Mesenchymal stem cell (in vitro differentiated cells and primary cell): ENCODE results near the gene ENG.

Experiments
- DNase-seq: peaks from one replicate; pipeline ENCODE4 v3.0.0-alpha.2; 2013
- H2AFZ ChIP-seq: one replicate; pipeline ENCODE4 v1.6.1; 2013; ENCODE audit warnings: low read depth, mild to moderate bottlenecking, control low read depth, inconsistent platforms, low read length, moderate library complexity
- H2AK5ac ChIP-seq: 2 replicates; pipeline ENCODE4 v1.6.1; 2013; ENCODE audit warnings: low read length, moderate library complexity, mild to moderate bottlenecking, inconsistent platforms; ENCODE audit not compliant: severe bottlenecking
- H2BK120ac ChIP-seq: one replicate; pipeline ENCODE4 v1.6.1; 2013; ENCODE audit warnings: low read depth, mild to moderate bottlenecking, inconsistent platforms, low read length, moderate library complexity
- H2BK12ac ChIP-seq, 2 experiments: one replicate each; pipeline ENCODE4 v1.6.1; 2013; ENCODE audit warnings: inconsistent platforms in 2 of 2, low read length in 2 of 2, mild to moderate bottlenecking in 2 of 2, moderate library complexity in 2 of 2, control low read depth in 1 of 2
- H2BK15ac ChIP-seq: one replicate; pipeline ENCODE4 v1.6.1; 2013; ENCODE audit warnings: mild to moderate bottlenecking, low read depth, inconsistent platforms; ENCODE audit not compliant: poor library complexity, severe bottlenecking
- H2BK5ac ChIP-seq: 2 replicates; pipeline ENCODE4 v1.6.1; 2013; ENCODE audit warnings: low read depth, mild to moderate bottlenecking, low read length, control low read depth, inconsistent platforms; ENCODE audit not compliant: poor library complexity, severe bottlenecking
- H3K14ac ChIP-seq, 2 experiments: one replicate each; pipeline ENCODE4 v1.6.1; 2013; ENCODE audit warnings: inconsistent platforms in 2 of 2, low read length in 2 of 2, control low read depth in 1 of 2, mild to moderate bottlenecking in 1 of 2, moderate library complexity in 1 of 2
- H3K18ac ChIP-seq, 2 experiments: one replicate each; pipeline ENCODE4 v1.6.1; 2013; ENCODE audit warnings: inconsistent platforms in 2 of 2, low read length in 2 of 2, control low read depth in 1 of 2, low read depth in 1 of 2, mild to moderate bottlenecking in 1 of 2
- H3K23ac ChIP-seq, 2 experiments: one replicate each; pipeline ENCODE4 v1.6.1; 2013; ENCODE audit warnings: inconsistent platforms in 2 of 2, low read length in 2 of 2, mild to moderate bottlenecking in 2 of 2, moderate library complexity in 2 of 2, control low read depth in 1 of 2
- H3K27ac ChIP-seq: 2 replicates; pipeline ENCODE4 v1.5.1; 2013; ENCODE audit warnings: mild to moderate bottlenecking, moderate library complexity, low read length, control low read depth, inconsistent platforms; ENCODE audit not compliant: poor library complexity, severe bottlenecking
- H3K27me3 ChIP-seq, 2 experiments: 2 replicates each; pipeline versions ENCODE4 v1.6.1 to v1.7.0; 2013; ENCODE audit warnings: low read length in 2 of 2, mild to moderate bottlenecking in 2 of 2, moderate library complexity in 2 of 2, control low read depth in 1 of 2, inconsistent platforms in 1 of 2; ENCODE audit not compliant: control insufficient read depth in 1 of 2, insufficient read depth in 1 of 2
- H3K36me3 ChIP-seq, 2 experiments: 2 replicates each; pipeline versions ENCODE4 v1.6.1 to v1.7.0; 2013; ENCODE audit warnings: low read length in 2 of 2, control low read depth in 1 of 2, inconsistent platforms in 1 of 2, low read depth in 1 of 2, mild to moderate bottlenecking in 1 of 2; ENCODE audit not compliant: insufficient read depth in 2 of 2, control insufficient read depth in 1 of 2
- H3K4ac ChIP-seq, 2 experiments: one replicate each; pipeline ENCODE4 v1.6.1; 2013; ENCODE audit warnings: inconsistent platforms in 2 of 2, low read length in 2 of 2, mild to moderate bottlenecking in 2 of 2, moderate library complexity in 2 of 2, control low read depth in 1 of 2, low read depth in 1 of 2
- H3K4me1 ChIP-seq: 2 replicates; pipeline ENCODE4 v1.6.1; 2013; ENCODE audit warnings: low read depth, low read length, control low read depth; ENCODE audit not compliant: control insufficient read depth, insufficient read depth
- H3K4me2 ChIP-seq: 2 replicates; pipeline ENCODE4 v1.6.1; 2013; ENCODE audit warnings: low read length, mild to moderate bottlenecking, inconsistent platforms; ENCODE audit not compliant: poor library complexity, severe bottlenecking
- H3K4me3 ChIP-seq, 2 experiments: 2 replicates each; pipeline versions ENCODE4 v1.5.1 to v1.7.0; 2013; ENCODE audit warnings: low read length in 2 of 2, mild to moderate bottlenecking in 2 of 2, control low read depth in 1 of 2, low read depth in 1 of 2; ENCODE audit not compliant: insufficient read depth in 1 of 2
- H3K79me1 ChIP-seq: replicated peaks from 2 replicates; pipeline ENCODE4 v1.6.1; 2013; ENCODE audit warnings: mild to moderate bottlenecking, control low read depth, low read length, inconsistent platforms; ENCODE audit not compliant: poor library complexity, severe bottlenecking
- H3K9ac ChIP-seq: 2 replicates; pipeline ENCODE4 v1.7.0; 2013; ENCODE audit warnings: mild to moderate bottlenecking, low read length, moderate library complexity
- H3K9me3 ChIP-seq: 2 replicates; pipeline ENCODE4 v1.7.0; 2013; ENCODE audit warnings: mild to moderate bottlenecking, low read length; ENCODE audit not compliant: control insufficient read depth
- H4K8ac ChIP-seq: one replicate; pipeline ENCODE4 v1.6.1; 2013; ENCODE audit warnings: inconsistent platforms, mild to moderate bottlenecking, low read length, moderate library complexity
- H4K91ac ChIP-seq: one replicate; pipeline ENCODE4 v1.6.1; 2013; ENCODE audit warnings: mild to moderate bottlenecking, low read length, inconsistent platforms
- WGBS: methylation state at CpG from one replicate; pipeline ENCODE4 v1.1.7; 2013; ENCODE audit warnings: mixed read lengths; 5-methylcytosine and 5-hydroxymethylcytosine counted together

Gene ENG

GRCh38 chr9:127777368-127777980 lies 77.0 kb downstream of the ENG start:
- Histone ChIP-seq H3K4me3 (no peak overlapping the region), H3K14ac (no peak overlapping the region), H3K27me3 (peaks cover 14 to 19% of the 10 kb centered on the region in 2 experiments), H2BK5ac (no peak overlapping the region), H3K18ac (no peak overlapping the region), H3K9ac (no peak overlapping the region), H3K9me3 (no peaks in the 10 kb centered on the region), H3K4me1 (no peaks in the 10 kb centered on the region), H4K8ac (no peak overlapping the region), H3K4ac (no peak overlapping the region), H3K79me1 (no peaks in the 10 kb centered on the region), H3K4me2 (no peak overlapping the region), H2BK12ac (no peak overlapping the region), H2AFZ (no peak overlapping the region), H3K23ac (no peak overlapping the region), H3K36me3 (no peaks in the 10 kb centered on the region), H2BK120ac (no peak overlapping the region), H2AK5ac (no peak overlapping the region), H4K91ac (no peak overlapping the region), H2BK15ac (peak overlapping the region; percentile 15), H3K27ac (no peak overlapping the region)
- 88% methylated on average over 17 of the region's 18 CpGs for WGBS
- DNase-seq, result no peak

DNA sequence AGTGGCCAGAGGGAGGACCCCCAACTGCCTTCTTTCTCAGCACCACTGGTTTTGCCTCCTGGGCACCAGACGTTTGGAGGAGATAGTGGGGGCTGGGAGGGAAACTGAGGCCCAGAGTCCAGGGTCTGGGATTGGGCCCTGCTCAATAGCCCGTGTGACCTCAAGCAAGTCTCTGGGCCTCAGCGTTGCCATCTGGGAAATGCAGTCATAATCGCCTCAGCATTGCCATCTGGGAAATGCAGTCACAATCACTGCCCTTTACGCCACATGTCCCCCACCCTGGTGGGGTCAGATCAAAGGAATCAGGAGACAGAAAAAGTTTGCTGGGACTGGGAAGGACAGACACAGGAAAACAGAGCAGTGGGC lies 77.6 kb downstream of the ENG start:
- Histone ChIP-seq H3K23ac (no peak overlapping the region), H4K8ac (no peak overlapping the region), H3K4ac (no peak overlapping the region), H3K9ac (no peak overlapping the region), H2AFZ (no peak overlapping the region), H3K9me3 (no peaks in the 10 kb centered on the region), H3K27ac (no peak overlapping the region), H2AK5ac (no peak overlapping the region), H3K4me3 (no peak overlapping the region), H3K79me1 (no peaks in the 10 kb centered on the region), H3K14ac (no peak overlapping the region), H3K18ac (peak overlapping the region in 1 of 2 experiments; percentile 11), H2BK120ac (no peak overlapping the region), H3K36me3 (no peaks in the 10 kb centered on the region), H3K4me2 (no peak overlapping the region), H4K91ac (no peak overlapping the region), H3K27me3 (peaks cover 14 to 20% of the 10 kb centered on the region in 2 experiments), H3K4me1 (no peaks in the 10 kb centered on the region), H2BK5ac (no peak overlapping the region), H2BK12ac (peak overlapping the region in 1 of 2 experiments; percentile 68), H2BK15ac (no peak overlapping the region)
- 86% methylated on average over 2 of the region's 5 CpGs for WGBS
- no peak for DNase-seq

GRCh38 chr9:127776195-127776923 lies 78.1 kb downstream of the ENG start:
- no peak overlapping the region for H3K4me3 ChIP-seq
- H3K18ac ChIP-seq, result peak overlapping the region in 1 of 2 experiments; percentile 11
- H3K27ac ChIP-seq, result no peak overlapping the region
- peaks cover 14 to 20% of the 10 kb centered on the region in 2 experiments for H3K27me3 ChIP-seq
- no peak overlapping the region for H2AK5ac ChIP-seq
- no peak overlapping the region for H3K4ac ChIP-seq
- H3K23ac ChIP-seq, result peak overlapping the region in 1 of 2 experiments; percentile 2
- no peak overlapping the region for H2BK12ac ChIP-seq
- H3K4me2 ChIP-seq, result no peak overlapping the region
- H3K4me1 ChIP-seq, result peaks cover 1% of the 10 kb centered on the region
- peak overlapping the region; percentile 28 for H4K91ac ChIP-seq
- WGBS, result 70% methylated on average over 14 of the region's 15 CpGs
- H3K36me3 ChIP-seq, result no peaks in the 10 kb centered on the region
- peak overlapping the region; percentile 4 for H4K8ac ChIP-seq
- H3K79me1 ChIP-seq, result no peaks in the 10 kb centered on the region
- H2BK120ac ChIP-seq, result no peak overlapping the region
- no peak overlapping the region for H3K9ac ChIP-seq
- H2BK5ac ChIP-seq, result no peak overlapping the region
- H2BK15ac ChIP-seq, result peak overlapping the region; percentile 15
- no peak for DNase-seq
- no peaks in the 10 kb centered on the region for H3K9me3 ChIP-seq
- H2AFZ ChIP-seq, result no peak overlapping the region
- H3K14ac ChIP-seq, result peak overlapping the region in 1 of 2 experiments; percentile 23

GRCh38 chr9:127773981-127774380 lies 80.5 kb downstream of the ENG start:
- 83% methylated on average over 10 of the region's 10 CpGs for WGBS
- Histone ChIP-seq H3K4me1 (peaks cover 11% of the 10 kb centered on the region), H3K4me3 (no peak overlapping the region)

More at GRCh38 chr9:127773981-127774380, 80.5 kb downstream of the ENG start:
- Histone ChIP-seq H4K8ac (no peak overlapping the region), H3K4me2 (no peak overlapping the region), H3K9ac (no peak overlapping the region), H3K27ac (no peak overlapping the region), H2BK120ac (no peak overlapping the region), H2BK12ac (no peak overlapping the region), H3K4ac (no peak overlapping the region), H2BK5ac (no peak overlapping the region), H3K14ac (no peak overlapping the region), H2BK15ac (no peak overlapping the region), H4K91ac (no peak overlapping the region), H3K36me3 (no peaks in the 10 kb centered on the region), H2AFZ (no peak overlapping the region), H2AK5ac (no peak overlapping the region), H3K18ac (no peak overlapping the region), H3K23ac (no peak overlapping the region), H3K9me3 (no peaks in the 10 kb centered on the region), H3K79me1 (no peaks in the 10 kb centered on the region), H3K27me3 (peaks cover 14 to 35% of the 10 kb centered on the region in 2 experiments)
- no peak for DNase-seq
